Common myeloid progenitor, CD34-positive (primary cell): Measurements from ENCODE around the gene MESP2.

Experiments used
- CTCF ChIA-PET: fragments of 350-600 bp; sonication (Branson Sonifier 250); formaldehyde crosslinking; loops from one replicate; lab custom pipeline; 2021; ENCODE audit warnings: antibody characterized with exemption; lab: Charles Lee
- POLR2A ChIA-PET: fragments of 350-600 bp; sonication (Branson Sonifier 250); formaldehyde crosslinking; loops from one replicate; lab custom pipeline; 2021; ENCODE audit warnings: antibody characterized with exemption; lab: Charles Lee
- DNase-seq, 3 donors: peaks; one replicate each; pipeline versions ENCODE4 v3.0.0 to v3.0.0-alpha.2; 2013
- H3K27ac ChIP-seq, 2 experiments: 1 replicate in 1 of 2; 2 replicates in 1 of 2; pipeline ENCODE4 v1.7.0; 2013; ENCODE audit warnings: inconsistent platforms in 2 of 2, low read length in 2 of 2, mild to moderate bottlenecking in 2 of 2, low read depth in 1 of 2, moderate library complexity in 1 of 2; ENCODE audit not compliant: severe bottlenecking in 2 of 2, insufficient read depth in 1 of 2, poor library complexity in 1 of 2
- H3K27me3 ChIP-seq, 5 experiments: replicated peaks in 2 of 5; 1 replicate in 3 of 5; 2 replicates in 2 of 5; pipeline versions ENCODE4 v1.6.1 to v1.7.0; 2013; ENCODE audit warnings: low read length in 4 of 5, mild to moderate bottlenecking in 2 of 5, moderate library complexity in 2 of 5, inconsistent platforms in 1 of 5; ENCODE audit not compliant: insufficient read depth in 5 of 5, control insufficient read depth in 4 of 5
- H3K36me3 ChIP-seq, 4 experiments: 1 replicate in 2 of 4; 2 replicates in 2 of 4; pipeline versions ENCODE4 v1.6.1 to v1.7.0; 2013; ENCODE audit warnings: low read length in 3 of 4, control low read depth in 1 of 4, mild to moderate bottlenecking in 1 of 4; ENCODE audit not compliant: control insufficient read depth in 4 of 4, insufficient read depth in 4 of 4
- H3K4me1 ChIP-seq, 4 experiments: 1 replicate in 3 of 4; 2 replicates in 1 of 4; pipeline versions ENCODE4 v1.6.1 to v1.7.1; 2013; ENCODE audit warnings: low read length in 3 of 4, mild to moderate bottlenecking in 3 of 4, control low read depth in 1 of 4, inconsistent platforms in 1 of 4, moderate library complexity in 1 of 4; ENCODE audit not compliant: control insufficient read depth in 4 of 4, insufficient read depth in 4 of 4; ENCODE audit errors: control extremely low read depth in 1 of 4
- H3K4me3 ChIP-seq, 7 experiments: 1 replicate in 4 of 7; 2 replicates in 3 of 7; pipeline versions ENCODE4 v1.5.1 to v1.7.0; 2013; ENCODE audit warnings: mild to moderate bottlenecking in 7 of 7, low read length in 6 of 7, moderate library complexity in 6 of 7, inconsistent platforms in 2 of 7, low read depth in 2 of 7, control low read depth in 1 of 7; ENCODE audit not compliant: insufficient read depth in 4 of 7, control insufficient read depth in 1 of 7; ENCODE audit errors: extremely low read depth in 1 of 7
- H3K9me3 ChIP-seq, 5 experiments: 1 replicate in 4 of 5; 2 replicates in 1 of 5; pipeline versions ENCODE4 v1.6.1 to v1.7.1; 2013; ENCODE audit warnings: low read length in 4 of 5, mild to moderate bottlenecking in 2 of 5, inconsistent platforms in 1 of 5, low read depth in 1 of 5, moderate library complexity in 1 of 5; ENCODE audit not compliant: control insufficient read depth in 4 of 5, insufficient read depth in 2 of 5; ENCODE audit errors: control extremely low read depth in 1 of 5
- WGBS: methylation state at CpG from one replicate; pipeline ENCODE4 v1.1.5; 2013; ENCODE audit not compliant: insufficient coverage; 5-methylcytosine and 5-hydroxymethylcytosine counted together

MESP2 gene

DNA sequence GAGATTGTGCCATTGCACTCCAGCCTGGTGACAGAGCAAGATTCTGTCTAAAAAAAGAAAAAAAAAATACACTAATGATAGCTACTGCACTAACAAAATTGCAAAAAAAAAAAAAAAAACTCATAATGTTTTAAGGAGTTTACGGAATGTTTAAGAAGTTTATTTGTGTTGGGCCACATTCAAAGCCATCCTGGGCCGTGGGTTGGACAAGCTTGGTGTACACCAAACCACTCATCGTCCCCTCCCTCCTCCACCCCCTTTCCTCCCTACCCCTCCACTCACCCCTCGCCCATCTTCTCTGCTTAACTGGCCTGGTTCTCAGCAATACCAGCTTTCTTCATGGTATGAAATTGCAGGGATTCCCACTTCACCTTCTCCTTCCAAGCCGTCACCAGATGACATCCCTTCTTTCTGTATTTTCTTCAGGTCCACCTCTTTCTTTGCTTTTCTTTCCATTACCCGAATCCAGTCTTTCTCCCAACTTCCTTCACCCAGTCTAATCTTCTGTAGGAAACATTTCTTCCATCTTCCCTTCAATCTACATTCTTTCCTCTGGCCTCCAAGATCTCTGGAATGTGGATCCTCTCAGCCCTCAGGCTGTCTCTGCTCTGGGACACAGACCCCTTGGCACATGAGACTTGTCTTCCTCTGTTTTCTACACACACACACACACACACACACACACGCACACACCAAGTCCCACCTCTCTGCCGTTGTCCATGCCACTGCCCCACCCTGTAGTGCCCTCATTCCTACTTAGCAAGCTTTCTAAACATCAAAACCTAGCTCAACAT, 21.6 kb upstream of the MESP2 start:
- no peak for DNase-seq
- 86% methylated on average over 4 of the region's 8 CpGs for WGBS
- H3K36me3 ChIP-seq: no peaks in the 10 kb centered on the region
- H3K27ac ChIP-seq: no peak overlapping the region
- no peak overlapping the region for H3K4me3 ChIP-seq
- CTCF ChIA-PET: interaction anchor here (0.6 to 15.3 kb wide), 7 partner anchors 14 to 460 kb away, joined by 3 to 240 read pairs (median 3); no protein-coding TSS in a partner anchor
- H3K9me3 ChIP-seq: no peaks in the 10 kb centered on the region
- POLR2A ChIA-PET: no interaction called here
- peaks cover 0 to 16% (median 12%) of the 10 kb centered on the region in 4 experiments for H3K4me1 ChIP-seq
- peaks cover 0 to 2% (median 0%) of the 10 kb centered on the region in 5 experiments for H3K27me3 ChIP-seq

- peaks cover 0 to 16% (median 7%) of the 10 kb centered on the region in 4 experiments for H3K4me1 ChIP-seq
- ChIA-PET CTCF (interaction anchor here (0.9 to 15.3 kb wide), 4 partner anchors 15 to 339 kb away, joined by 3 to 240 read pairs (median 4); no protein-coding TSS in a partner anchor), POLR2A (no interaction called here)
- no peak for DNase-seq
- H3K36me3 ChIP-seq: no peaks in the 10 kb centered on the region
- no peak overlapping the region for H3K27ac ChIP-seq
- H3K27me3 ChIP-seq: peaks cover 0 to 2% (median 0%) of the 10 kb centered on the region in 5 experiments
- no peak overlapping the region for H3K4me3 ChIP-seq
- no CpG with 5 or more reads among the region's 4 CpGs for WGBS
- H3K9me3 ChIP-seq: no peaks in the 10 kb centered on the region
These were observed 20.4 kb upstream of the MESP2 start for GRCh38 chr15:89755701-89756100.

DNA sequence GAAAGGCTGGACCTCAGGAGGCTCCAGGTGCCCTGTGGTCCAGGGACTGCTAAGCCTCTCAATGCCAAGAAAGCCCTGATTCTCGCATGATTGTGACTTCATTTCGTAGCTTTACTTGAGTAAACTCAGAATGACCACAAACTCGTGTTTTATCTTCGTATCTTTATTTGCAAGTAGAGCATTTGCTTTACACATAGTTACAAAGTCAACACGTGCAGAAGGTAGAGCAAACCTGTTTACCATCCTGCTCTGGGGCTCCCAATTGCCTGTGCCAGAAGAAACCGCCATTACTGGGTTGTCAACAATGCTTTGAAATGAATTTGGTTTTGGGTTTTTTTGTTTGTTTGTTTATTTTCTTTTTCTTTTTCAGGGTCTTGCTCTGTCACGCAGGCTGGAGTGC, 19.2 kb upstream of the MESP2 start:
- ChIA-PET POLR2A (interaction anchor here (0.6 kb wide), 1 partner anchor 118 kb away, joined by 3 read pairs; no protein-coding TSS in a partner anchor), CTCF (interaction anchor here (15.3 kb wide), 1 partner anchor 119 kb away, joined by 240 read pairs; no protein-coding TSS in a partner anchor)
- no peaks in the 10 kb centered on the region for H3K9me3 ChIP-seq
- no peak overlapping the region for H3K4me3 ChIP-seq
- no peaks in the 10 kb centered on the region for H3K36me3 ChIP-seq
- H3K4me1 ChIP-seq: peaks cover 0 to 13% (median 3%) of the 10 kb centered on the region in 4 experiments
- peaks cover 0 to 2% (median 0%) of the 10 kb centered on the region in 5 experiments for H3K27me3 ChIP-seq
- no peak overlapping the region for H3K27ac ChIP-seq
- 92% methylated on average over 6 of the region's 7 CpGs for WGBS
- no peak for DNase-seq

- ChIA-PET POLR2A (no interaction called here), CTCF (interaction anchor here (0.7 to 15.3 kb wide), 4 partner anchors 15 to 130 kb away, joined by 3 to 240 read pairs (median 44); partner anchors contain the start of gene MESP2)
- H3K36me3 ChIP-seq: no peaks in the 10 kb centered on the region
- no peak for DNase-seq
- no peak overlapping the region for H3K4me3 ChIP-seq
- no peaks in the 10 kb centered on the region for H3K9me3 ChIP-seq
- no peak overlapping the region for H3K27ac ChIP-seq
- peaks cover 0 to 13% (median 3%) of the 10 kb centered on the region in 4 experiments for H3K4me1 ChIP-seq
- H3K27me3 ChIP-seq: peaks cover 0 to 2% (median 0%) of the 10 kb centered on the region in 5 experiments
- WGBS: 94% methylated on average over 5 of the region's 8 CpGs
These were observed 17.8 kb upstream of the MESP2 start for GRCh38 chr15:89758283-89758682.

DNA sequence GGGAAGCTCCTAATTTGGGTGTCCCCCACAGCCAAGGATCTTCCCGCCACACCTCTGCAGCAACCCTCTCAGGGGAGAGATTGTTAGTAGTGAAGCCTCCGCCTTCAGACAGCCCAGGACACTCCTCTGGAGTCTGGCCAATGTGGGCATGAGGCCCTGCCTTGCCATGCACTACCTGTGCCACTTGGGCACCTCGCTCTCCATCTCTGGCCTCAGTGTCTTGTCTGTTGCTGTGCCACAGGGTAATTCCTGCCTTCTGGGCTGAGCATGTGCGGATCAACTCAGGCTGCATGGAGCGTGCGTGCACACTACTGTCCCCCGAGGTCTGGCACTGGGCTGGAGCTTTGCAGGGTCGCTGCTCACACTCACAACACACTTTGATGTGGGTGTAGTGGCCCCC, 17.2 kb upstream of the MESP2 start:
- WGBS: 96% methylated on average over 8 of the region's 8 CpGs
- Histone ChIP-seq H3K27ac (no peak overlapping the region), H3K27me3 (peaks cover 0 to 2% (median 0%) of the 10 kb centered on the region in 5 experiments), H3K9me3 (no peaks in the 10 kb centered on the region), H3K36me3 (no peaks in the 10 kb centered on the region), H3K4me1 (peaks cover 0 to 13% (median 3%) of the 10 kb centered on the region in 4 experiments), H3K4me3 (no peak overlapping the region)
- DNase-seq: no peak
- POLR2A ChIA-PET: no interaction called here
- CTCF ChIA-PET: interaction anchor here (0.8 to 15.3 kb wide), 4 partner anchors 15 to 130 kb away, joined by 3 to 240 read pairs (median 44); partner anchors contain the start of gene MESP2

GRCh38 chr15:89759835-89760234, 16.3 kb upstream of the MESP2 start:
- H3K4me3 ChIP-seq: no peak overlapping the region
- peaks cover 0 to 13% (median 3%) of the 10 kb centered on the region in 4 experiments for H3K4me1 ChIP-seq
- 87% methylated on average over 2 of the region's 3 CpGs for WGBS
- no peaks in the 10 kb centered on the region for H3K9me3 ChIP-seq
- no peaks in the 10 kb centered on the region for H3K27me3 ChIP-seq
- POLR2A ChIA-PET: interaction anchor here (0.6 kb wide), 1 partner anchor 410 kb away, joined by 5 read pairs; no protein-coding TSS in a partner anchor
- H3K27ac ChIP-seq: no peak overlapping the region
- DNase-seq: no peak
- CTCF ChIA-PET: interaction anchor here (0.8 to 15.3 kb wide), 18 partner anchors 8 to 325 kb away, joined by 3 to 240 read pairs (median 5); partner anchors contain the start of genes AP3S2, MESP1 and MESP2
- H3K36me3 ChIP-seq: no peaks in the 10 kb centered on the region
